GM12873 (cell line): ENCODE results near the gene PRAC1.
A peak's percentile ranks its signal among the peaks of the same experiment; 100 is the strongest.

Source experiments
- CTCF ChIP-seq: IDR thresholded peaks from 2 replicates; pipeline ENCODE4 v1.5.1; 2012; ENCODE audit warnings: low read depth, mild to moderate bottlenecking, moderate library complexity, low read length, control low read depth; ENCODE audit not compliant: insufficient read depth; ENCODE audit errors: missing control alignments

PRAC1 gene

GRCh38 chr17:48701864-48702532 lies 20.3 kb downstream of the PRAC1 start:
- TF ChIP-seq CTCF, result no peak

GRCh38 chr17:48693178-48693577 lies 29.1 kb downstream of the PRAC1 start:
- no peak for TF ChIP-seq CTCF

- no peak for TF ChIP-seq CTCF
These were observed 30.3 kb downstream of the PRAC1 start for GRCh38 chr17:48692049-48692448.

GRCh38 chr17:48690655-48691054 lies 31.7 kb downstream of the PRAC1 start:
- no peak for TF ChIP-seq CTCF

GRCh38 chr17:48681609-48682008 lies 40.7 kb downstream of the PRAC1 start:
- TF ChIP-seq CTCF, result no peak

GRCh38 chr17:48679385-48680096 lies 42.8 kb downstream of the PRAC1 start:
- no peak for TF ChIP-seq CTCF

GRCh38 chr17:48678141-48678971 lies 44.0 kb downstream of the PRAC1 start:
- TF ChIP-seq CTCF, result peak; percentile 97
